Measurements from ENCODE around the gene SPAG8. TPM values are rescaled to one million over a fixed set of nuclear protein-coding genes. Genes with fewer than 3 reads are reported as not detected.

SPAG8 gene
- total RNA-seq, 4 donors from 2014 or later: 0.81 to 2.1 (median 1.4) TPM

DNA sequence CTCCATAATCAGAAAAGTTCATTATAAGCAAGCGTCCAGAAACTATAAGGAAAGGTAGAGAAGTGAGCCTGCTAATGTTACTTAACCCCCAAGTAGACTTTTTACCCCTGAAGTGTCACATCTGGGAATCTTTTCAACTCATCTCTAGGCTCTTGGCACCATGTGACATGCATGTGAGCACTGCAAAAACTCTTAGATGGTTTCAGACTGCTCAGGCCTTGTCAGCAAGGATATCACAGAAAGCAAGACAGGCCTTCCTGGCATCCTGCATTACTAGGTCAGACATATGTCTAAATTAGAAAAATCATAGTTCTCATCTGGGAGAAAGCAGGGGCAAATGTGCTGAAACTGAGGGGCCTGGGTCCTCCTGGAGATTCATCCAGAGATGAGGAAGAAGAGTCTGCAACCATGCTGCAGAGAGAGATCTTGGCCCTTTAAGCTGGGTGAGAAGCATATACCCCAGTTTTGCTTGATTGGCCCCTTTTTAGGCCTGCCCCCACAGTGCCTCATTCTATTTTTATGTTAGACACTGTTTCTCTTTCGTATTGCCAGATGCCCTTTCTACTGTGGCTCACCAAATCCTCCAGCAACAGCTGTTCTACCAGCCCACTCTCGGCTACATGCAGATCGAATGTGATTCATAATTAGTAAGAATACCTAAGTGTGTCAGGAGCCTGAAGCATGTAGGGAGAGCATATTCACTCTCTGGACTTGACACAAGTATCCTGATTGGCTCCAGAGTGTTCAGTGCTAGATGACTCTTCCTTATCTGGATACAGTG is 35.9 kb upstream of the SPAG8 start:
- peak; percentile 28 for ATAC-seq
- no peak for TF ChIP-seq POLR2A (IDR thresholded peaks at IDR 0.05)
- no peak for TF ChIP-seq CTCF (IDR thresholded peaks at IDR 0.05)
- peak; percentile 68 for TF ChIP-seq POLR2AphosphoS5 (IDR thresholded peaks at IDR 0.05)
- TF ChIP-seq EP300 (IDR thresholded peaks at IDR 0.05): no peak

GRCh38 chr9:35845824-35846771 is 34.0 kb upstream of the SPAG8 start:
- Histone ChIP-seq H3K27ac (peak overlapping the region; percentile 74 to 86 (median 82)), H3K36me3 (peaks cover 0 to 36% of the 10 kb centered on the region in 2 donors), H3K9me3 (no peaks in the 10 kb centered on the region), H3K27me3 (no peaks in the 10 kb centered on the region), H3K4me3 (peak overlapping the region in 1 of 2 donors; percentile 13), H3K4me1 (peaks cover 4 to 68% (median 28%) of the 10 kb centered on the region in 3 donors)
- ATAC-seq: no peak
- WGBS, 2 donors (ENCODE audit: low coverage in 1 of 2): 53 to 65% methylated on average over 13 to 15 of the region's 53 CpGs
- TF ChIP-seq EP300 (IDR thresholded peaks at IDR 0.05) (no peak), CTCF (IDR thresholded peaks at IDR 0.05) (no peak), POLR2AphosphoS5 (IDR thresholded peaks at IDR 0.05) (no peak), POLR2A (IDR thresholded peaks at IDR 0.05) (no peak)

More for the DNA sequence above, 35.9 kb upstream of the SPAG8 start:
- Histone ChIP-seq H3K4me3 (no peak overlapping the region), H3K36me3 (peaks cover 0 to 34% of the 10 kb centered on the region in 2 donors), H3K4me1 (peaks cover 4 to 58% (median 28%) of the 10 kb centered on the region in 3 donors), H3K27me3 (no peaks in the 10 kb centered on the region), H3K9me3 (no peaks in the 10 kb centered on the region), H3K27ac (peak overlapping the region; percentile 14 to 83 (median 80))
- WGBS, 2 donors (ENCODE audit: low coverage in 1 of 2): 35 to 62% methylated on average over 2 to 4 of the region's 4 CpGs

- peaks cover 0 to 37% of the 10 kb centered on the region in 2 donors for H3K36me3 ChIP-seq
Observed at GRCh38 chr9:35844628-35845270, 32.7 kb upstream of the SPAG8 start.

DNA sequence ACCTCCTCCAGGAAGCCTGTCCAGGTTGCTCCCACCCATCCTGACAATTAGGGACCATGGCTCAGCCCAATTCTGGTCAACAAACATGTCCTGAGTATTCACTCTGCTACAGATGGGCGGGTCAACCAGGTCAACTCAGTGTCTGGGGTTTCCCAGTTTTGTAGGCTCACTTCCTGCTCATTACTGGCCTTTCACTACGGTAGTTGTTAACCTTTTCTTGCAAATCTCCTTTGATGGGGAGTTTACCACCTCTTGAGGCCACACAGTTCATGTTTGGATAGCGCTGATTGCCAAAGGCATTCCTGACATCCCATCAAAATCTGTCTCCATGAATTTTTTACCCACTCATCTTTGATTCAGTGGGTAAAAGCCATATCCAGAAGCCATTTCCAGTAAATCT is 30.7 kb upstream of the SPAG8 start:
- no peak for TF ChIP-seq POLR2A (IDR thresholded peaks at IDR 0.05)
- no peak for TF ChIP-seq CTCF (IDR thresholded peaks at IDR 0.05)
- TF ChIP-seq EP300 (IDR thresholded peaks at IDR 0.05): no peak
- no peak for TF ChIP-seq POLR2AphosphoS5 (IDR thresholded peaks at IDR 0.05)
- H3K36me3 ChIP-seq: peaks cover 0 to 35% of the 10 kb centered on the region in 2 donors
- 93% methylated on average over 2 to 3 of the region's 3 CpGs for WGBS, 2 donors (ENCODE audit: low coverage in 1 of 2)
- peak overlapping the region in 3 of 4 donors; percentile 80 to 86 (median 83) for H3K27ac ChIP-seq
- H3K4me3 ChIP-seq: no peak overlapping the region
- ATAC-seq: no peak
- H3K27me3 ChIP-seq: no peaks in the 10 kb centered on the region
- H3K4me1 ChIP-seq: peaks cover 2 to 57% (median 24%) of the 10 kb centered on the region in 3 donors
- no peaks in the 10 kb centered on the region for H3K9me3 ChIP-seq

More at GRCh38 chr9:35844628-35845270, 32.7 kb upstream of the SPAG8 start:
- 0 to 18% methylated on average over 4 to 7 of the region's 7 CpGs for WGBS, 2 donors (ENCODE audit: low coverage in 1 of 2)
- Histone ChIP-seq H3K4me3 (no peak overlapping the region), H3K4me1 (peaks cover 4 to 65% (median 28%) of the 10 kb centered on the region in 3 donors), H3K9me3 (no peaks in the 10 kb centered on the region), H3K27ac (peak overlapping the region; percentile 74 to 86 (median 82)), H3K27me3 (no peaks in the 10 kb centered on the region)
- peak; percentile 66 for ATAC-seq
- TF ChIP-seq CTCF (IDR thresholded peaks at IDR 0.05) (no peak), POLR2AphosphoS5 (IDR thresholded peaks at IDR 0.05) (peak; percentile 59), EP300 (IDR thresholded peaks at IDR 0.05) (no peak)
